SK-N-SH treated with all-trans-retinoic acid at 6 μM for 48 hours (cell line): Measurements from ENCODE around the gene HAAO.

Source experiments
- ATAC-seq: fragments of 200-7000 bp; cut with Tn5 transposase; 3 replicates; pipeline ENCODE4 v1.9.1; 2020; ENCODE audit warnings: mild to moderate bottlenecking, moderate library complexity
- ARNTL ChIP-seq: fragments of 450-650 bp; formaldehyde crosslinking; IDR thresholded peaks from 2 replicates; pipeline ENCODE4 v1.5.0; 2020; ENCODE audit warnings: low read depth, mild to moderate bottlenecking, moderate library complexity, borderline replicate concordance
- BACH2 ChIP-seq: fragments of 250-450 bp; sonication (Bioruptor Pico); IDR thresholded peaks from 2 replicates; pipeline ENCODE4 v1.9.0; 2021; ENCODE audit warnings: mild to moderate bottlenecking, borderline replicate concordance
- CREB5 ChIP-seq: fragments of 250-450 bp; sonication (Bioruptor Pico); IDR thresholded peaks from 2 replicates; pipeline ENCODE4 v1.5.1; 2020; ENCODE audit warnings: low read depth, mild to moderate bottlenecking, moderate library complexity
- CSDC2 ChIP-seq: fragments of 250-450 bp; sonication (Bioruptor Pico); IDR thresholded peaks from 2 replicates; pipeline ENCODE4 v1.5.0; 2020; ENCODE audit warnings: mild to moderate bottlenecking, moderate library complexity
- ESRRG ChIP-seq: fragments of 250-450 bp; sonication (Bioruptor Pico); IDR thresholded peaks from 2 replicates; pipeline ENCODE4 v1.6.1; 2021; ENCODE audit warnings: mild to moderate bottlenecking
- GLIS3 ChIP-seq: fragments of 250-450 bp; sonication (Bioruptor Pico); IDR thresholded peaks from 2 replicates; pipeline ENCODE4 v1.5.0; 2020; ENCODE audit warnings: mild to moderate bottlenecking, moderate library complexity
- ISL1 ChIP-seq: fragments of 250-450 bp; sonication (Bioruptor Pico); IDR thresholded peaks from 2 replicates; pipeline ENCODE4 v2.1.2; 2022; ENCODE audit warnings: mild to moderate bottlenecking, moderate library complexity
- OSR1 ChIP-seq: fragments of 250-450 bp; sonication (Bioruptor Pico); IDR thresholded peaks from 2 replicates; pipeline ENCODE4 v1.8.0; 2022; ENCODE audit warnings: moderate library complexity, mild to moderate bottlenecking, inconsistent platforms
- PATZ1 ChIP-seq: fragments of 250-450 bp; sonication (Bioruptor Pico); IDR thresholded peaks from 2 replicates; pipeline ENCODE4 v1.8.0; 2020; ENCODE audit warnings: mild to moderate bottlenecking, moderate library complexity, borderline replicate concordance
- PPARA ChIP-seq: fragments of 250-450 bp; sonication (Bioruptor Pico); IDR thresholded peaks from 2 replicates; pipeline ENCODE4 v1.5.0; 2020; ENCODE audit warnings: mild to moderate bottlenecking, borderline replicate concordance
- RARB ChIP-seq: fragments of 250-450 bp; sonication (Bioruptor Pico); IDR thresholded peaks from 2 replicates; pipeline ENCODE4 v1.8.0; 2021; ENCODE audit warnings: mild to moderate bottlenecking, moderate library complexity
- SNAI2 ChIP-seq: fragments of 250-450 bp; sonication (Bioruptor Pico); IDR thresholded peaks from 2 replicates; pipeline ENCODE4 v1.5.0; 2020; ENCODE audit warnings: mild to moderate bottlenecking, moderate library complexity
- TCF4 ChIP-seq: fragments of 250-450 bp; sonication (Bioruptor Pico); IDR thresholded peaks from 2 replicates; pipeline ENCODE4 v1.8.0; 2021; ENCODE audit warnings: mild to moderate bottlenecking, moderate library complexity, borderline replicate concordance
- TOX ChIP-seq: fragments of 250-450 bp; sonication (Bioruptor Pico); IDR thresholded peaks from 2 replicates; pipeline ENCODE4 v1.8.0; 2021; ENCODE audit warnings: mild to moderate bottlenecking, moderate library complexity, borderline replicate concordance
- TSHZ2 ChIP-seq: fragments of 250-450 bp; sonication (Bioruptor Pico); IDR thresholded peaks from 2 replicates; pipeline ENCODE4 v1.5.0; 2020; ENCODE audit warnings: mild to moderate bottlenecking, moderate library complexity
- ZC3H10 ChIP-seq: fragments of 250-450 bp; sonication (Bioruptor Pico); IDR thresholded peaks from 2 replicates; pipeline ENCODE4 v1.5.1; 2021; ENCODE audit warnings: mild to moderate bottlenecking, moderate library complexity
- ZFP3 ChIP-seq: fragments of 250-450 bp; sonication (Bioruptor Pico); IDR thresholded peaks from 2 replicates; pipeline ENCODE4 v1.5.0; 2020; ENCODE audit warnings: mild to moderate bottlenecking, moderate library complexity
- ZNF565 ChIP-seq: fragments of 450-650 bp; formaldehyde crosslinking; conservative IDR thresholded peaks from 2 replicates; pipeline ENCODE4 v1.5.0; 2020; ENCODE audit warnings: low read depth, mild to moderate bottlenecking, moderate library complexity
- ZNF70 ChIP-seq: fragments of 450-650 bp; formaldehyde crosslinking; IDR thresholded peaks from 2 replicates; pipeline ENCODE4 v1.5.0; 2020; ENCODE audit warnings: mild to moderate bottlenecking, moderate library complexity

HAAO gene

GRCh38 chr2:42756150-42756775, 36.1 kb downstream of the HAAO start:
- TF ChIP-seq SNAI2 (CRISPR knock-in tag) (no peak), TOX (CRISPR knock-in tag) (no peak)
- no peak for ATAC-seq

- peak; percentile 56 for ATAC-seq
- no peak for TF ChIP-seq TCF4 (CRISPR knock-in tag)
- no peak for TF ChIP-seq PATZ1 (CRISPR knock-in tag)
- no peak for TF ChIP-seq RARB
- TF ChIP-seq BACH2 (CRISPR knock-in tag): no peak
- TF ChIP-seq CSDC2 (CRISPR knock-in tag): no peak
- no peak for TF ChIP-seq TOX (CRISPR knock-in tag)
- no peak for TF ChIP-seq ZC3H10
- no peak for TF ChIP-seq ARNTL (CRISPR knock-in tag)
- no peak for TF ChIP-seq ZFP3 (CRISPR knock-in tag)
- TF ChIP-seq CREB5 (CRISPR knock-in tag): no peak
- TF ChIP-seq GLIS3 (CRISPR knock-in tag): no peak
- TF ChIP-seq ZNF565 (CRISPR knock-in tag): no peak
- TF ChIP-seq TSHZ2 (CRISPR knock-in tag): no peak
- no peak for TF ChIP-seq OSR1
Measured at GRCh38 chr2:42755191-42755880, 37.0 kb downstream of the HAAO start.

- ATAC-seq: peak; percentile 36
- TF ChIP-seq GLIS3 (CRISPR knock-in tag) (no peak), ZFP3 (CRISPR knock-in tag) (no peak), ESRRG (CRISPR knock-in tag) (no peak), ZNF70 (CRISPR knock-in tag) (no peak), TOX (CRISPR knock-in tag) (no peak), PPARA (CRISPR knock-in tag) (no peak), ZNF565 (CRISPR knock-in tag) (no peak), OSR1 (no peak), ZC3H10 (no peak), CSDC2 (CRISPR knock-in tag) (no peak), SNAI2 (CRISPR knock-in tag) (no peak), ISL1 (no peak), BACH2 (CRISPR knock-in tag) (no peak), TSHZ2 (CRISPR knock-in tag) (no peak)
Measured at GRCh38 chr2:42754776-42755140, 37.6 kb downstream of the HAAO start.
